ENCODE measurements around the gene SATB2.

The SATB2 gene

DNA sequence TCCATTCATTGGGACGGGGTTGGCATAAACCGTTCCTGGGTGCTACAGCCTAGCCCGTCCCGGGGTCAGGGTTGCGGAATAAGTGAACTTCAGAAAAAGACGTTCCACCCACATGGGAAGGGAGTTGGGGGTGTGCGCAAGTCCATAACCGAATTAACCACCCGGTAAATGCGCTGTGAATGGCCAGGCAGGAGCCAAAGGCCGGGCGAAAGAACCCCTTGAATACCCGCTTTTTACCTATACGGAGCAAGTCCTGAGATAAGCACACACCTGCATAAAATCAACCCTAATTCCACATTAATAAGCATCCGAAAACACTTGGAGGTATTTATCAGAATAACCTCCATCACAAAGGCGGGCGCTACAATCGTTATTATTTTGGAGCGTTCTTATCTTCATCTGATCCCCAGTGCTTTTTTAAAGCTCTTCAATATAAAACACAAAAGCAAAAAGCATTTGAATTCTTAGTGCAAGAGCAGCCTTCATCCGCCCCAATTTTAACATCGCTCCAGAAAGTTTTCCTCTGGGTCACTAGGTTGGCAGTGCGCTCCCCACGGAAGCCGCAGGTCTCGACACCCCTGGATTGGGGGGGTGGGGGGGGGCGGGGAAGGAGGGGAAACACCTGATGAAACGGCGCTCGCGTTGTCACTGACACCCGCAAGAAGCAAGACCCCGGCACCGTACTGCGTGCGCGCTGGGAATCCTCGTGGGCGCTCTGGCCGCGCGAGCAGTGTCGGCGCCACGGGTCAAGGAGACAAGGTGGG, 1.2 kb downstream of the SATB2 start:
- Histone ChIP-seq H3K4me1 (ENCODE audit: control insufficient read depth, insufficient read depth, low read length) (peaks cover 29% of the 10 kb centered on the region), H3K9ac (ENCODE audit: low read length) (no peak overlapping the region), H3K9me3 (ENCODE audit: control insufficient read depth, low read length) (no peaks in the 10 kb centered on the region), H3K27me3 (ENCODE audit: control insufficient read depth, insufficient read depth, low read length) (peaks cover 55% of the 10 kb centered on the region), H3K36me3 (ENCODE audit: control insufficient read depth, insufficient read depth, low read length) (no peaks in the 10 kb centered on the region), H3K4me3 (ENCODE audit: low read length) (no peak overlapping the region)

DNA sequence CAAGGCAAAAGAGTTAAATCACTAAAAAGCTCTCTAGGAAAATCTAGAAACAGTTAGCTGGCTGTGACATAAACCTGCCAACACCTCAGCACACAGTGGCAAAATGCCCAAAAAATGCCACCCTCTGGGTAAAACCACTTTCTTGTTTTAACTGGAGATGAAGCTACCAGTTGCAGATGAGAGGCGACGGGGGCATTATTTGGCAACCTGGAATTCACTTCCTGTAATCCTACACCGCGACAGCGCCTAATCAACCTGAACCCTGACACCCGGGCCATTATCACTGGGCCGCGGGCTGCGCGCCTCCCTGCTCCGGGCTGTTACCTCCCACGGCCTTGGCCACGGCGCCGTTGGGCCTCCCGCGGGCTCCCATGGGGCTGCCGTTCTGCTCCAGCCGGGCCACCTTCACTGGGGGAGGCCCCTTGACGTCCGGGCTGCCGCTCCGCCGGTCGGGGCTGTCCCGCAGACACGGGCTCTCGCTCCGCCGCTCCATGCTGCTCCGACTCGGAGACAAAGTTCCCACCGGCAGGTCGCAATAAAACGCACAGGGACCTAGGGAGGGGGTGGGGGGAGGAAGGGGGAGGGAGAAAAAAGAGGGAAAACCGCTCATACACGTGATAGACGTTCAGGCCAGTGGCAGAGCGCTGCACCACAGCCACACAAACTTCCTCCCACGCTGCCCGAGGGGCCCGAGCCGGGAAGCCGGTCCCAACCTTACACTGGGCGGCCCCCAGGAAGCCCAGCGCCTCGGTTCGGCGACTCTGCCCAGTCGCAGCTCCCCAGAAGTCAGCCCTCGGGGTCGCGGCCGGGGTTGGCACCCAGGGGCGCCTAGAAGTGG, 2.0 kb downstream of the SATB2 start:
- H3K36me3 ChIP-seq (ENCODE audit: control insufficient read depth, insufficient read depth, low read length), result no peaks in the 10 kb centered on the region
- no peak overlapping the region for H3K9ac ChIP-seq (ENCODE audit: low read length)
- H3K4me1 ChIP-seq (ENCODE audit: control insufficient read depth, insufficient read depth, low read length), result peaks cover 29% of the 10 kb centered on the region
- no peaks in the 10 kb centered on the region for H3K9me3 ChIP-seq (ENCODE audit: control insufficient read depth, low read length)
- H3K4me3 ChIP-seq (ENCODE audit: low read length), result no peak overlapping the region
- peaks cover 48% of the 10 kb centered on the region for H3K27me3 ChIP-seq (ENCODE audit: control insufficient read depth, insufficient read depth, low read length)

- Histone ChIP-seq H3K9ac (ENCODE audit: low read length) (no peak overlapping the region), H3K36me3 (ENCODE audit: control insufficient read depth, insufficient read depth, low read length) (no peaks in the 10 kb centered on the region), H3K4me1 (ENCODE audit: control insufficient read depth, insufficient read depth, low read length) (peaks cover 28% of the 10 kb centered on the region), H3K9me3 (ENCODE audit: control insufficient read depth, low read length) (no peaks in the 10 kb centered on the region), H3K27me3 (ENCODE audit: control insufficient read depth, insufficient read depth, low read length) (peaks cover 44% of the 10 kb centered on the region), H3K4me3 (ENCODE audit: low read length) (no peak overlapping the region)
Measured at GRCh38 chr2:199455210-199455544, 2.6 kb downstream of the SATB2 start.

DNA sequence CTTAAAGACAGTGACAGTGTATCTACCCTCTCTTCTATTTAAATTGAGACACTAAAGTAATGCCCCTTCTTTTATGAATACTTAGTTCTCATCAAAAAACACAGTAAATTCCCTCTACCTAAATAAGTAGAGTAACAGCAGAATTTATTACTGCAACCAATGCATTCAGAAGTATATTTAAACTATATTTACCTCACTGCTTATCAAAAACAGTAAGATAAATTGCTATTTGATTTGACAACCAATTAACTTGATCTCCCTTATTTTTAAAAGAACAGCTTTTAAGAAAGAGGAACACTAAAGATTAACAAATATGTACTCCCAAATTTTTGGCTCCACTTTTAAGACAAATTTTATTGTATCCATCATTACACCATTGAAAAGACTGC, 4.8 kb downstream of the SATB2 start:
- peaks cover 23% of the 10 kb centered on the region for H3K4me1 ChIP-seq (ENCODE audit: control insufficient read depth, insufficient read depth, low read length)
- no peak overlapping the region for H3K9ac ChIP-seq (ENCODE audit: low read length)
- H3K9me3 ChIP-seq (ENCODE audit: control insufficient read depth, low read length), result no peaks in the 10 kb centered on the region
- peaks cover 37% of the 10 kb centered on the region for H3K27me3 ChIP-seq (ENCODE audit: control insufficient read depth, insufficient read depth, low read length)
- no peaks in the 10 kb centered on the region for H3K36me3 ChIP-seq (ENCODE audit: control insufficient read depth, insufficient read depth, low read length)
- H3K4me3 ChIP-seq (ENCODE audit: low read length), result no peak overlapping the region

- no peak overlapping the region for H3K9ac ChIP-seq (ENCODE audit: low read length)
- no peaks in the 10 kb centered on the region for H3K36me3 ChIP-seq (ENCODE audit: control insufficient read depth, insufficient read depth, low read length)
- H3K4me3 ChIP-seq (ENCODE audit: low read length), result no peak overlapping the region
- peaks cover 32% of the 10 kb centered on the region for H3K27me3 ChIP-seq (ENCODE audit: control insufficient read depth, insufficient read depth, low read length)
- no peaks in the 10 kb centered on the region for H3K9me3 ChIP-seq (ENCODE audit: control insufficient read depth, low read length)
- peaks cover 18% of the 10 kb centered on the region for H3K4me1 ChIP-seq (ENCODE audit: control insufficient read depth, insufficient read depth, low read length)
Measured at GRCh38 chr2:199452260-199452990, 5.3 kb downstream of the SATB2 start.

DNA sequence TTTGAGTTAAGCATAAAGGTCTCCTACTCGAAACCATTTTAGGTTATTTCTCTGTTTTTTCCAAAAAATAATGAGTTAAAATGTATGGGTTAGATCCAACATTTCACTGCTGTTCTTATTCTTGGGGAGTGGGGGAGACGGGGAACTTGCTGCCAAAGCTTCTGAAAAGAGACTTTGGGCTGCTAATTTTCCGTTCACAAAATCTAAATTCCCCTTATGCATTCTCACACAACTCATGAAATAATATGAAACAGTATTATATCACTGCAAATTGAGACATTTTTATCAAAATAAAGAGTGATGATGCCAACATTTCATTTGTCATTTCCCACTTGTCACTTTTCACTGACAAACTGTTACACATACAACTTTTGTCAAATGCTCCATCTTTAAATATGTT, 7.8 kb downstream of the SATB2 start:
- H3K4me3 ChIP-seq (ENCODE audit: low read length), result no peak overlapping the region
- H3K9ac ChIP-seq (ENCODE audit: low read length), result no peak overlapping the region
- no peaks in the 10 kb centered on the region for H3K9me3 ChIP-seq (ENCODE audit: control insufficient read depth, low read length)
- H3K36me3 ChIP-seq (ENCODE audit: control insufficient read depth, insufficient read depth, low read length), result no peaks in the 10 kb centered on the region
- H3K4me1 ChIP-seq (ENCODE audit: control insufficient read depth, insufficient read depth, low read length), result no peaks in the 10 kb centered on the region
- peaks cover 8% of the 10 kb centered on the region for H3K27me3 ChIP-seq (ENCODE audit: control insufficient read depth, insufficient read depth, low read length)

GRCh38 chr2:199449455-199449854, 8.3 kb downstream of the SATB2 start:
- H3K4me3 ChIP-seq (ENCODE audit: low read length), result no peak overlapping the region
- H3K27me3 ChIP-seq (ENCODE audit: control insufficient read depth, insufficient read depth, low read length), result peaks cover 8% of the 10 kb centered on the region
- no peaks in the 10 kb centered on the region for H3K9me3 ChIP-seq (ENCODE audit: control insufficient read depth, low read length)
- H3K9ac ChIP-seq (ENCODE audit: low read length), result no peak overlapping the region
- H3K4me1 ChIP-seq (ENCODE audit: control insufficient read depth, insufficient read depth, low read length), result no peaks in the 10 kb centered on the region
- no peaks in the 10 kb centered on the region for H3K36me3 ChIP-seq (ENCODE audit: control insufficient read depth, insufficient read depth, low read length)

- Histone ChIP-seq H3K9me3 (ENCODE audit: control insufficient read depth, low read length) (no peaks in the 10 kb centered on the region), H3K4me1 (ENCODE audit: control insufficient read depth, insufficient read depth, low read length) (no peaks in the 10 kb centered on the region), H3K36me3 (ENCODE audit: control insufficient read depth, insufficient read depth, low read length) (no peaks in the 10 kb centered on the region), H3K27me3 (ENCODE audit: control insufficient read depth, insufficient read depth, low read length) (no peaks in the 10 kb centered on the region), H3K4me3 (ENCODE audit: low read length) (no peak overlapping the region), H3K9ac (ENCODE audit: low read length) (no peak overlapping the region)
Measured at GRCh38 chr2:199446996-199447576, 10.7 kb downstream of the SATB2 start.

DNA sequence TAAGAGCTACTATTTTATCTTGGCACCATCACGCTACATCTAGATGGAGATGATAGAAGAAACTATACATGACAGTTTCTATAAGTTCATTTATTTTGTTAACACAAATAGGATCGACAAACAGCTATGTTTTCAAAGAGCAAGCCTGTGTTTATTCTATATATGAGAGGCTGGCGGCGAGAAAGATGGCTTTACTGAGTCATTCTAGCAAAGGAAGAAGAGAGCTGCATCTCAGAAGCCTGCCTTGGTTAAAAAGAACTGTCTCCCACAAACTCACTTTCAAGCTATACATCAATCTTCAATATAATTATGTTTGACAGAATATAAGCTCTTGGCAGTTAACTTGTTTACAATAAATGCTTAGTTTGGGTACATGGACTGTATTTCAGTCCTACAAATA, 13.0 kb downstream of the SATB2 start:
- Histone ChIP-seq H3K9ac (ENCODE audit: low read length) (no peak overlapping the region), H3K9me3 (ENCODE audit: control insufficient read depth, low read length) (no peaks in the 10 kb centered on the region), H3K27me3 (ENCODE audit: control insufficient read depth, insufficient read depth, low read length) (no peaks in the 10 kb centered on the region), H3K4me3 (ENCODE audit: low read length) (no peak overlapping the region), H3K4me1 (ENCODE audit: control insufficient read depth, insufficient read depth, low read length) (no peaks in the 10 kb centered on the region), H3K36me3 (ENCODE audit: control insufficient read depth, insufficient read depth, low read length) (no peaks in the 10 kb centered on the region)

GRCh38 chr2:199443589-199444130, 14.1 kb downstream of the SATB2 start:
- H3K27me3 ChIP-seq (ENCODE audit: control insufficient read depth, insufficient read depth, low read length), result no peaks in the 10 kb centered on the region
- no peaks in the 10 kb centered on the region for H3K4me1 ChIP-seq (ENCODE audit: control insufficient read depth, insufficient read depth, low read length)
- H3K9ac ChIP-seq (ENCODE audit: low read length), result no peak overlapping the region
- no peaks in the 10 kb centered on the region for H3K9me3 ChIP-seq (ENCODE audit: control insufficient read depth, low read length)
- no peaks in the 10 kb centered on the region for H3K36me3 ChIP-seq (ENCODE audit: control insufficient read depth, insufficient read depth, low read length)
- no peak overlapping the region for H3K4me3 ChIP-seq (ENCODE audit: low read length)

DNA sequence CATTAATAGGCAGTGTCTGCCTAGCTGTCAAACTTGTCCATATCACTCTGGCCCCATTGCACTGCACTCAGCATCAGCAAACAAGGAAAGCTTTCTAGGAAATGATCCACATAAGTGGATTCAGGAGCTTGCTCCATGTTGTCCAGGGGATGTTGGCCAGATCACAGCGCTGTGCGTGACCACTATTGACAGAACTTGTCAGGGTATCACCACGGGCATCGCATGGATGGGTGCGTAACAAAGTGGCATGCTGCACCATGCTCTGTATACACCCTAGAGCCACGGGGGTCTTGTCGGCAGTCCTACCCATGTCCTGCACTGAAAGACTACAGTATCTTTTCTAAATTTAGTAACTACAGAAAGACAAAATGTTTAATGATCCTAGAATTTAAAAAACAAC, 15.6 kb downstream of the SATB2 start:
- no peaks in the 10 kb centered on the region for H3K36me3 ChIP-seq (ENCODE audit: control insufficient read depth, insufficient read depth, low read length)
- no peak overlapping the region for H3K4me3 ChIP-seq (ENCODE audit: low read length)
- H3K4me1 ChIP-seq (ENCODE audit: control insufficient read depth, insufficient read depth, low read length), result no peaks in the 10 kb centered on the region
- H3K9ac ChIP-seq (ENCODE audit: low read length), result no peak overlapping the region
- H3K27me3 ChIP-seq (ENCODE audit: control insufficient read depth, insufficient read depth, low read length), result no peaks in the 10 kb centered on the region
- no peaks in the 10 kb centered on the region for H3K9me3 ChIP-seq (ENCODE audit: control insufficient read depth, low read length)

Measured in mucosa of stomach (tissue), 1 donor.